ENCODE data around the gene FGFR4.

The FGFR4 gene

DNA sequence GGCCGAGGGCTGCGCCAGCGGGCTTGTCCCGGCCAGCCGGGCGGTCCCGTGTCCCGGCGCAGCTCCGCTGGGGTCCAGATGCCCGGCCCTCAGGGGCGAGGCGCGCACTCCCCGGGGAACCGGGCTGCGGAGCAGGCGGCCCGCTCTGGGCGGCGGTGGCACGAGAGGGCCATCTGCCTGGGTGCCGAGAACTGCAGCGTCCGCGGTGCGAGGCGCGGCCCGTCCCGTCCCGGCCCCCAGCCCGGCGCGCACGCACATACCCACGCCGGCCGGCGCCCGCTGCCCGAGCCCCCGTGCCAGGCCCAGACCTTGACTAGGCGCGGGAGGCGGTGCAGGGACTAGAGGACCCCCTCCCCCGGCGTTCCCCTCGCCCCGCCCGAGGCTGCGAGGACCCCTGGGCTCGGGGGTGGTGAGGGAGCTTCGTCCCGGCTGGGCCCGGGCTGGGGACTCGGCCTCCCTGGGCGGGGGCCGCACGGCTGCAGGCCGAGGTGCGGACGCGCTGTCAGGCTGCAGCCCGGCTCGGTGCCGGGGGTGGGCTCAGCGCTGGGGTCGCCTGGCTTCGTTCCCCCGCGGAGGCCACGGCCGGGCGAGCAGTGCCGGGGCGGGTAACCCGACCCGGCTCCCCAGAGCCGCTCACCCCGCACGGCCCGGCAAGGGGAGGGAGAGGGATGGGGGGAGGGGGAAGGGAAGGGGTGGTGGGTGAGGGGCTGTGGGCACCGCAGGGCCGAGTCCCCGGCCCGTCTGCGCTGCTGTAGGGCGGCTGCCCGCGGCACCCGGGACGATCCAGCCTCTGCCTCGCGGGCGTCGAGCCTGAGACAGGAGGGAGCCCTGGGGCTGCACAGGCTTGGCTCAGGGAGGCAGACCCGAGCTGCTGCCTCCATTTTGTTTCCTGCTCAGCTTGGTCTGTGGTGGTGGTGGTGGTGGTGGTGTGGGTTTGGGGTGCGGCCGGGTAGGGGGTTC is 45.7 kb downstream of the FGFR4 start:
- DNase-seq: peak; percentile 54

DNA sequence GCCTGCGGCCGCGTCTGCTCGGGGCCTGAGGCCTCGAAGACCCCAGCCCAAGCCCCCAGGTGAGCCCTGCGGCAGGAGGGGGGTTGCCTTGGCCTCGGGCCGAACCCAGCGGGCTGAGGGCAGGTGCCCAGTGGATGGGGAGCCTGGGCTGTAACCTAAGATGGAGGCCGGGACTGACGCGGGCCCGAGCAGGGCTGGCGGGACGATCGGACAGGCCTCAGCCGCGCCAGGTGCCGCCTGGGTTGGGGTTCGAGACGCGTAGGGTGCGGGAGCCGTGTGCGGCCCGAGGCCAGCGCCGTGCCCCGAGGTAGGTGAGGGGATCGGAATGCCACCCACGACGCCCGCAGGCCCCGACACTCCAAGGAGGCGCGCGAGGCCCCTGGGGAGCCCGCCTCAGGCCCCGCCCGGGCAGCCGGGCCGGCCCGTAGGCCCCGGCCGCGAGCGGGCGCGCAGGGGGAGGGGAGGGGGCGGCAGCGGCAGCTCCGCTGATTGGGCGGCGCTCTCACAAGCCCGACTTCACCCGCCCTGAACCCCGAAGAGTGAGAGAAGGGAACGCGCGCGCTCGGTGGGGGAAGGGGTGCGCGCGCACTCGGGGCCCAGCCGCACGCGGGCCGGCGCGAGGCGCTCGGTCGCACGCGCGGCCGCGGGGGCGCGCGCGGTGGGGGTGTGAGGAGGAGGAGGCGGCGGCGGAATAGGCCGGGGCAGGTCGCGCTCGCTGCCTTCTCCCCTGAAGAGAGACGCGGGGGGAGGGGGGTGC is 46.6 kb downstream of the FGFR4 start, which contains the start of gene NSD1:
Gene NSD1 (plus strand): TSS at position 678 of the 757 bp plus-strand sequence. CDS start 1,331 bp downstream, outside the sequence.
- peak; percentile 97 for DNase-seq

DNA sequence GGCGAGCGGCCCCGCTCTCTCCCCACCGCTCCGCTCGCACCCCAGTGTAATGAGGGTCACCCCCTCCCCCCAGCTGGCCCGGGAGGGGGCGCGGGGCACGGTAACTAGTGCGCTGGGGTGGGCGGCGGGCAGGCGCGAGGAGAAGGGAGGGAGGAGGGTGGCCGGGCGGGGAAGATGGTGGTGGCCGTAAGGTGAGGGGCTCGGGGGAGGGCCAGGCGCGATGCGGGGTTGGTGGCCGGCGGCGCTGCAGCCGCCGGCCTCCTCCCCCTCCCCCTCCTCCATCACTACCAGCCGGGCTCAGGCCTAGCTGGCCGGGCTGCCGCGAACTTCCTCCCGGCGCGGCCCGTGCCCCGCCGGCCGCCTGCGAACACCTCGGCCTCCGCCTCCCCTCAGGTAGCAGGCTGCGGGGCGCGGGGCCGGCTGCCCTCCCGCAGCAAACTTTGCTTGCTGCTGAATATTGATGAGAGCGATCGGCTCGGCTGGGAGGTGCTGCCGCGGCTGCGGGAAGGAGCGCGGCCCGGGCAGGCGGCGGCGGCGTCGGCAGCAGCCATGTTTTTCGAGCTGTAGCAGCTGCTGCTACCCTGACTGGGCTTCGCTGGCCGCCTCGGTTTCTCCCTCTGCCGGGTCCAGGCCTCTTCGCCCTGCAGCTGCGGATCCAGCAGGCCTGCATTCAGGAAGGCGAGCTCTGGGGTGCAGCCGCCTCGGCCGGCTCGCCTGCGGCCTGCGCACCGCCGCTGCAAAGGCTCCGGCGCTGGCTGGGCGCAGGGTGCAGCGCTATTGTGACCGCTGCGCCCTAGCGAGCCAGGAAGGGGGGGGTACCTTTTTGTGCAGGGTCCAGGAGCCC is 47.4 kb downstream of the FGFR4 start:
- peak; percentile 56 for DNase-seq

DNA sequence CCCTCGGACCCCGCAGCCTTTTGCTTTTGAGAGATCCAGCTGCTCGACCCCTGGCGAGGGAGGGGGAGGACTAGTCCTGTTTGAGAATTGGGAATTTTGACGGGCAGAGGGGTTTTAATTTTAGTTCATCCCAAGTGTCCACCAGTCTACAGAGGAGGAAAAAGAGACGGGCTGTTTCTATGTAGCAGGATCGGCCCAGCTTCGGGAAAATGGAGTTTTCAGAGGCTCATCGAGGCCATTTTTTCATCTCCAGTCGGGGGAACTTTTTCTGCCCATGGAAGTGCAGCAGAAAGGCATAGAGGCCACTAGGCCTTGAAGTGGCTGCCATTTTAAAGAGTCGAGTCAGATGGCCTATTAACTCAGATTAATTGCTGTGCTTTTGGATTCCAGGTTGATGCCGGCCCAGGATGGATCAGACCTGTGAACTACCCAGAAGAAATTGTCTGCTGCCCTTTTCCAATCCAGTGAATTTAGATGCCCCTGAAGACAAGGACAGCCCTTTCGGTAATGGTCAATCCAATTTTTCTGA is 48.0 kb downstream of the FGFR4 start:
- no peak for DNase-seq

DNA sequence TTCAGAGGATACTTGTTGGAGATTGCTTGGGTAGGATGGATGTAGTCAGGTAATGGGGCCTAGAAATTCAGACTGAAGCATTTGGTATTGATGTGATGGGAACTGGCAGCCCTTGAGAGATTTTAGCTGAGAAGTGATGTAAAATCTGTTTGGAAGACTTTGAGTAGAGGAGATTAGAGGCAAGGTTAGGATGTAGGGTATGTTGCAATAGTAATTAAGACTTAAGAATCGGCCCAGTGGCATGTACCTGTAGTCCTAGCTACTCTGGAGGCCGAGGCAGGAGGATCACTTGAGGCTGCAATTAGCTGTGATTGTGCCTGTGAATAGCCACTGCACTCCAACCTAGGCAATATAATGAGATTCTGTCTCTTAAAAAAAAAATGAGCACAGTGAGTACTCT is 53.6 kb downstream of the FGFR4 start:
- DNase-seq: no peak

DNA sequence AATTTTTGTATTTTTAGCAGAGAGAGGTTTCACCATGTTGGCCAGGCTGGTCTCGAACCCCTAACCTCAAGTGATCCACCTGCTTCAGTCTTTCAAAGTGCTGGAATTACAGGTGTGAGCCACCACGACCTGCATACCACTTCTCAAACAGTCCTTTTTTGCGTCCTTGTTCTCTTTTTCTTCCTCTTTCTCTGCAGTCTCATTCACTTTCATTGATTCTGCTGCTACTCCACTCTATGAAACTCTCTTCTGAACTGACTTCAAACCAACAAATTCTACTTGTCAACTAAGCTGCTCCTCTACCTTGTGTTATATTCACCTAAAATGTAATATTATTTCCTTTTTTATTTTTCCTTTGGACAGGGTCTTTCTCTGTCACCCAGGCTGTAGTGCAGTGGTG is 54.8 kb downstream of the FGFR4 start:
- DNase-seq: no peak

DNA sequence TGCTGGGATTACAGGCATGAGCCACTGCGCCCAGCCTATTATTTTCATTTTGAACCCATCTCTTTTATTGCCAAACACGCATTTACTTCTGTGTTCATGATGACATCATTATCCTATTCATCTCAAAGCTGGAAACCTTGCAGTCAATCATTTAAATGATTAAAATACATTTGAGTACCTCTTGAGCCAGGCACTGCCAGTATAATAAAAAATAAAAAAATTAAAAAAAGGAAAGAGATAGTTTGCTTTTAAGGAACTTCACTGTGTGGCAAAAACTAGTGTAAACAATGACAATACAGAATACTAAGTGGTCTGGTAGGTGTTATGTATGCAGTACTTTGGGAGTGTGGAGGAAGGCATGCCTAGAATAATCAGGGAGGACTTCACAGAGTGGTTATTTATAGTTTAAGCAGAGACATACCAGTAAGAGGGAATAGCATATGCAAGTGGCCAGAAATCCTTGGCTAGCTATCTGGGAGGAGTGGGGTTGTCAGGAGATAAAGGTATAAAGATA is 55.4 kb downstream of the FGFR4 start:
- no peak for DNase-seq

DNA sequence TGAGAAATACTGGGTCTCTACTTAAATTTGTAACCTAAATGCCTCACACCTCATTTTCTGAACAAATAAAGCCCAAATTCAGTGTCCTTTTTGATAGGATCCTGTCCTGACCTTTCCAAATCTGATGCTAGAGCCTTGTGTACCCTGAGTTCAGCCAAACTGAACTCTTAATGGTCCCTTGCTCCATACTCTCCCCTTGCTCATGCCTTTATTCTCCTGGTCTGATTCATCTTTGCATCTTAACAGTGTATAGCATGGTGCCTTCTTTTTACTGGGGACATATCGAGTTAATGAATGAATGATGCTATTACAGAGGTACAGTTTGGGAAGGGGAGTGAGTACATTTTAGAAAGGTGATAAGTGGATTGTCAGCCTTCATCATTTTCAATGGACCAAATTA is 56.1 kb downstream of the FGFR4 start:
- no peak for DNase-seq

GRCh38 chr5:177146891-177147638 is 60.4 kb downstream of the FGFR4 start:
- no peak for DNase-seq
